ENCODE data around the gene PRKAR1B.

Gene PRKAR1B

GRCh38 chr7:727104-727805 lies at the start of gene PRKAR1B:
Gene PRKAR1B, minus strand, starts transcription at chr7:727281. Its CDS starts 15,776 bp downstream, at chr7:711505.
- DNase-seq (ENCODE audit: low spot score): peak; percentile 44

- DNase-seq (ENCODE audit: low spot score): no peak
Observed at GRCh38 chr7:776381-776780, 49.3 kb upstream of the PRKAR1B start.

GRCh38 chr7:774161-775109 lies 47.4 kb upstream of the PRKAR1B start:
- peak; percentile 51 for DNase-seq (ENCODE audit: low spot score)

DNA sequence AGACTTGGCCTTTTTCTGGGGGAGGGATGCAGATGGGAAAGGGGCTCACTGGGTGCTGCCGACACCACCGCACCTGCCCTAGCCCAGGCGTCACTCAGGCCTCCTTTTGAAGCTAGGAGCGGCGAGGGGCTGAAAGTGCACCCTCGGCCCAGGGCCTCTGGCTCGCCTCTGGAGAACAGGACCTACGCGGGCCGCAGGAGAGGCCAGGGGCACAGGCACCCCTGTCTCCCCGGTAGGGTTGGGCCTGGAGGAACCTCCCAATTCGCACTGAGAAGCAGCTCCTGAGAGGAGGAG lies 46.5 kb upstream of the PRKAR1B start:
- DNase-seq (ENCODE audit: low spot score): no peak

DNA sequence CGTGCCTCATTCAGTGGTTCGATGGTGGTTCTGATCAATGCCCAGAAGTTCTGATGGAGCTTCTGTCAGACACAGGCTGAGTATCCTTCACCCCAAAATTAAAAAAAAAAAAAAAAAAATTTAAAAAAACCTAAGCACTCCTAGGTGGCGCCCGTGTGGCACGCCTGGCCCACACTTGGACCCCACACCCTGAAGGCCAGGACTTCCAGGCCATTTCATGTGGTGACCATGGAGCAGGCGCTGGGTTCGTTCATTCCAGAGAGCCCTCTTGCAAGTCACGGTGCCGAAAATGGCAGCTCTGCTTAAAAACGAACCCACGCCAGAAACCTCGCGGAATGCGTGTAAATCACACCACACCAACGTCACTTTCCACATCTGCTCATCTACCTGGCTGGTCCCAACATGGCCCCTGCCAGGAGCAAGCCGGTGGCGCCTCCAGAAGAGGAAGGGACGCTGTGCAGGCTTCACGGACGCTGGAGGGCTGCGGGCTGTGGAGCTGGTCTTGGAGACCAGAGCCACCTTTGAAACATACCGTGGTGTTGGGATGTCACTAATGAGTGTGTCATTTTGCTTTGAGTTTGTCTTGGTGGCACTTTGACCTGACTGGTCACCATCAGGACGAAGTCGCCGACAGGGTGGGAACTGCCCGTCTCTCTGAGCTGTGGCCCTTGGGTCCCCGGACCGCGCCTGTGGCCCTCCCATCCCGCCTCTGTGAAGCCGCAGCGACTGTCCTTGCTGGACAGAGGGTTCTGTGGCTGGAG lies 46.0 kb upstream of the PRKAR1B start:
- no peak for DNase-seq (ENCODE audit: low spot score)

DNA sequence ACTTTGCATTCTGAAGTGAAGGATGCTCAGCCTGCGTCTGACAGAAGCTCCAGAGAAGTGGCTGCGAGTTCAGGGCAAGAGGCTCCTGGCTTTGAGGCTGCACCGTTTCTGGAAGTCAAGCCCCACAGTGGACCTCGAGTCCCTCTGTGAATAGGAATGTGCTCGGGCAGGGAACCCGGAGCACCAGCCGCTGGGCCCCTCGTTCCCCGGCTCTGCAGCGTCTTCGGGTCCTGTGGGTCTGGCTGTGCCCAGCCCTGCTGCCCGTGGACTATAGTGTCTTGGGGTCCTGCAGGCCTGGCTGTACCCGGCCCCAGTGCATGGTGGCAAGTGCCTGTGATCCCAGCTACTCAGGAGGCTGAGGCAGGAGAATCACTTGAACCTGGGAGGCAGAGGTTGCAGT lies 45.3 kb upstream of the PRKAR1B start:
- no peak for DNase-seq (ENCODE audit: low spot score)

- no peak for DNase-seq (ENCODE audit: low spot score)
Observed at GRCh38 chr7:772005-772294, 44.9 kb upstream of the PRKAR1B start.

GRCh38 chr7:771234-772004 lies 44.3 kb upstream of the PRKAR1B start:
- peak; percentile 89 for DNase-seq (ENCODE audit: low spot score)

GRCh38 chr7:770741-771166 lies 43.7 kb upstream of the PRKAR1B start:
- peak; percentile 79 for DNase-seq (ENCODE audit: low spot score)

GRCh38 chr7:770336-770735 lies 43.3 kb upstream of the PRKAR1B start:
- DNase-seq (ENCODE audit: low spot score): no peak

- peak; percentile 65 for DNase-seq (ENCODE audit: low spot score)
Observed at GRCh38 chr7:768881-769504, 41.9 kb upstream of the PRKAR1B start.

GRCh38 chr7:767941-768731 lies 41.1 kb upstream of the PRKAR1B start:
- peak; percentile 100 for DNase-seq (ENCODE audit: low spot score)

GRCh38 chr7:767580-767940 lies 40.5 kb upstream of the PRKAR1B start:
- peak; percentile 96 for DNase-seq (ENCODE audit: low spot score)

DNA sequence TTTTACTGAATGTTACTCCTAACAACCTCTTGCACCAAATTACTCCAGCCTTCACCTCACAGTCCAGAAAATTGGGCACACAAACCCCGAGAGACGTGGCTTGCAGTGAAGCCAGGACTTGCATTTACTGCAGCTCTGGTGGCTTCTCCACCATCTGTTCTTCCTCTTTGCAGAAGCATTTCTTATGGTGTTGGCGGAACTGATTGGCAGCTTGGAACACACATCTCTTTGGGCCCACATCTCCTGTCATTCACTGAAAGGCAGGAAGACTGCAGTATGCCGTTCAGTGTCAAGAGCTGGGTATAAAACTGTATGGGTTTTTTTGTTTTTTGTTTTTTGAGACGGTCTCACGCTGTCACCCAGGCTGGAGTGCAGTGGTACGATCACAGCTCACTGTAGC lies 38.3 kb upstream of the PRKAR1B start:
- no peak for DNase-seq (ENCODE audit: low spot score)

DNA sequence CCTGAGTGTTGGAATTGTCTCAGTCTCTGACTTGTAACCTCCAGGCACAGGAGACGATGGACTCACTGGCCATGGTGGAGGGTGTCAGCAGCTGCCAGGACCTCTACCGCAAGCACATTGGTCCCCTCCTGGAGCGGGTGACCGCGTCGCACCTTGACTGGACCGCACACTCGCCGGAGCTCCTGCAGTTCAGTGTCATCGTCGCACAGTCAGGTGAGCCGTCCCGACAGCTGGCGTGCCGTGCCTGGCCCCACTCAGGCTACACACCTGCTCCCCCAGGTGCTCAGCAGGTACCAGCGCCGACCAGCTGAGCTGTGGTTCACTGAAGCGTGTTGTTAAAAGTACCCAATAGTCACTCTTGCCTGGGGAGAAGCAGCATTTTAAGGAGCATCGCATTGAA lies 36.7 kb upstream of the PRKAR1B start:
- DNase-seq (ENCODE audit: low spot score): no peak

DNA sequence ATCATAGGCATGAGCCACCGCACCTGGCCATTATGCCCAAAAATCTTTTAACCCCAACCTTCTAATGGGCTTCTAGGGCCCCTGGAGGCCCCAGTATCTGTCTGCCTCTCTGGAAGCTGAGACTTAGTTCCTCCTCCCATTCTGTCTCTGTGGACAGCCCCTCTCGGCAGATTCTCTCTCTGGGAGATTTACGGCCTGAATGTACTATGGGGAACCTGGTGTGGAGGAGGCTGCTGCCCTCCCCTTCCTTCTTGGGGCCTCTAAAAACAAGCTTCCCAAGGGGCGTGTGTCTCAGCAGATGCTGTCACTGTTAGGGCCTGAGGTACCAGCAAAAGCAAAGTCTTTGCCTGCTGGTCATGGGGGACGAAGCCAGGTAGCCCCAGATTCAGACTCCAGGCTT lies 35.8 kb upstream of the PRKAR1B start:
- DNase-seq (ENCODE audit: low spot score): no peak

DNA sequence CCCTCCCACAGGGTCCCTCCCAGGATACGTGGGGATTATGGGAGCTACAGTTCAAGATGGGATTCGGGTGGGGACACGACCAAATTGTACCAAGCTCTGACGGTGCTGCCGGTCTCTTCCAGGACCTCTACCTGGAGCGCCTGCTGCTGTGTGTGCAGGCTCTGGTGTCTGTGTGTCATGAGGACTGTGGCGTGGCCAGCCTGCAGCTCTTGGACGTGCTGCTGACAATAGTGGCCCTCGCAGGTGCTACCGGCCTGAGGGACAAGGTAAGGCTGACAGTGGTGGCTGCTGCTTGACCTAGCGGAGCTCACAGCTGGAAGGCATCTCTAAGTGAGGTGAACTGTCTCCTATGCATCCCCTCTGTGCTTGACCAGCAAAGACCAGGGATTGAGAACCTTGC lies 34.5 kb upstream of the PRKAR1B start:
- no peak for DNase-seq (ENCODE audit: low spot score)

DNA sequence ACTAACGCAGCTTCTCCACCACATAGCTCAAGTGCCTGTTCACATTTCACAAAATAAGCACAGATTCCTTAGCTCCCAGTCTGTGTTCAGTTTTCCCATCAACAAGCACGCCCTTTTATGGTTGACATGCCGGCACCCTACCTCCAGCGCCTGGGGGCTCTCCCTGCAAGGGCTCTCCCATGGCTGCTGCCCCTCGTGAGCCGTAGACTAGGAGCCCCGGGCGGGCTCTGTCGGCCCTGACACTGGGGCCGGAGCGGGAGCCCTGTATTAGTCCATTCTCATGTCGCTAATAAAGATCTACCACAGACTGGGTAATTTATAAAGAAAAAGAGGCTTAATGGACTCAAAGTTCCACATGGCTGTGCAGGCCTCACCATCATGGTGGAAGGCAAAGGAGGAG lies 34.0 kb upstream of the PRKAR1B start:
- DNase-seq (ENCODE audit: low spot score): no peak

DNA sequence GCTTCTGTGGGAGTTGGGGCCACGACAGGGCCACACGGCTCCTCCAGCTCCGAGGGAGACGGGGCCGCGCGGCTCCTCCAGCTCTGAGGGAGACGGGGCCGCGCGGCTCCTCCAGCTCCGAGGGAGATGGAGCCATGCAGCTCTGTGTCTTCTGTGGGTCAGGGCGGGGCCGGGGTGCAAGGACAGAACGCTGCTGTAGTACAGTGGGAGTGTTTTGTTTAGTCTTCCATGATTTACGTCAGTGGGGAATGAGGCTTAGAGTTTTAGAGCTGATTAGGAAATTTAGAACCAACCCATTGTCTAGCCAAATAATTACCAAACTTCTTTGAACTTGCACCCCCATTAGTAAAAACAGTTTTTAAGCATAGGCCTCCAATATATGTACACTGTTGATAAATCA lies 32.9 kb upstream of the PRKAR1B start:
- no peak for DNase-seq (ENCODE audit: low spot score)

DNA sequence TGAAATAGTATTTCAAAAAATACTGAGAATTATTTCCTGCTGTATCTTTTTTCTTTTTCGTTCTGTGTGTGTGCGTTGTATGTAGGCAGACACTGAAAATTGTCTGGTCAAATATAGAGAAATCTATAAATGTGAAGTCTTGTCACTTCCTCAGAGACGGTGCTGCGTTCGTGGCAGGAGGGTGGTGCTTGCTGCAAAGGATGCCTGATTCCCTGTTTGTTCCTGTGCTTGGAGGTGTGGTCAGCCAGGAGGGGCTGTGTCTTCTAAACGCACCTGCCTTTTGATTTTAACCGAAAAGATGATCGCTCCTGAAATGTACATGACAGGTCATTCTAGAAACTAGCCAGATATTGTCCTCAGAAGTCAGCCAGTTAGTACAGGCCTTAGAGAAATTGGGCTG lies 32.5 kb upstream of the PRKAR1B start:
- no peak for DNase-seq (ENCODE audit: low spot score)

DNA sequence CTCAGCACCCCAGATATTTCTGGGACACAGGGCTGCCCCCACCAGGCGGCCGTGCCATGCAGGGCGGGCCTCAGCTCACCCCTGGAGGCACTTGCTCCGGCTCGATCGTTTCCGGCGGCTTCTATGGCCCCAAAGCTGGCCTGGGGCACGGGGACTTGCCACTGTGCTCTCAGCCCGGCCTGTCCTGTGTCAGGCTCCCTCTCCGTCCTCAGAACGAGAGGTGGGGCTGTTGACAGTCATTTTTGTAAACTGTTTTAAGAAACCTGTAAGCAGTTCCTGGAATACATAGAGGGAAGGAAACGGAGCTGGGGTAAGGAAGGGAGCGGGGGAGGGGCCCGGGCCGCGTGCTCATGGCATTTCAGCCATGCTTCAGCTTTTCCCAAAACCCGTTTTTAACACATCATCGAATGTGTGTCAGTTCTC lies 30.7 kb upstream of the PRKAR1B start:
- DNase-seq (ENCODE audit: low spot score): no peak
